H9 (cell line): ENCODE data around the gene FSD1. TPM values are rescaled to one million over a fixed set of nuclear protein-coding genes. Genes with fewer than 3 reads are reported as not detected.

Experiments used
- DNase-seq: peaks from one replicate; pipeline ENCODE4 v3.0.0-alpha.2; 2017
- H2AFZ ChIP-seq: one replicate; pipeline ENCODE4 v1.6.1; 2013; ENCODE audit warnings: mild to moderate bottlenecking, low read length, control low read depth, moderate library complexity
- H2AK5ac ChIP-seq: 2 replicates; pipeline ENCODE4 v1.6.1; 2013; ENCODE audit warnings: low read length, control low read depth, mixed read lengths; ENCODE audit not compliant: insufficient read length
- H2BK120ac ChIP-seq: one replicate; pipeline ENCODE4 v1.6.1; 2013; ENCODE audit warnings: low read depth, mild to moderate bottlenecking, low read length, control low read depth, inconsistent platforms; ENCODE audit not compliant: poor library complexity, severe bottlenecking
- H2BK12ac ChIP-seq: 2 replicates; pipeline ENCODE4 v1.6.1; 2013; ENCODE audit warnings: low read length, control low read depth, mixed read lengths, low read depth; ENCODE audit not compliant: insufficient read length
- H2BK15ac ChIP-seq: 2 replicates; pipeline ENCODE4 v1.6.1; 2013; ENCODE audit warnings: low read depth, low read length, control low read depth
- H2BK20ac ChIP-seq: one replicate; pipeline ENCODE4 v1.6.1; 2013; ENCODE audit warnings: low read depth, mild to moderate bottlenecking, low read length, control low read depth, inconsistent platforms; ENCODE audit not compliant: poor library complexity, severe bottlenecking
- H2BK5ac ChIP-seq: 2 replicates; pipeline ENCODE4 v1.6.1; 2013; ENCODE audit warnings: low read length, control low read depth, mixed read lengths; ENCODE audit not compliant: insufficient read length
- H3K14ac ChIP-seq: 2 replicates; pipeline ENCODE4 v1.6.1; 2013; ENCODE audit warnings: low read length, control low read depth; ENCODE audit not compliant: insufficient read depth
- H3K18ac ChIP-seq: 2 replicates; pipeline ENCODE4 v1.6.1; 2013; ENCODE audit warnings: low read depth, mild to moderate bottlenecking, mixed read lengths, low read length, control low read depth; ENCODE audit not compliant: insufficient read length
- H3K23ac ChIP-seq: 2 replicates; pipeline ENCODE4 v1.6.1; 2013; ENCODE audit warnings: low read length, control low read depth, mixed read lengths, low read depth; ENCODE audit not compliant: insufficient read length
- H3K23me2 ChIP-seq: 2 replicates; pipeline ENCODE4 v1.6.1; 2013; ENCODE audit warnings: low read depth, mild to moderate bottlenecking, mixed read lengths, low read length, control low read depth; ENCODE audit not compliant: insufficient read length, poor library complexity, severe bottlenecking
- H3K27ac ChIP-seq: 2 replicates; pipeline ENCODE4 v1.5.1; 2013; ENCODE audit warnings: low read length, control low read depth, mixed read lengths, low read depth; ENCODE audit not compliant: insufficient read length
- H3K27me3 ChIP-seq: 2 replicates; pipeline ENCODE4 v1.6.1; 2013; ENCODE audit warnings: low read length, control low read depth, inconsistent platforms; ENCODE audit not compliant: insufficient read depth
- H3K4ac ChIP-seq: 2 replicates; pipeline ENCODE4 v1.6.1; 2013; ENCODE audit warnings: low read depth, mild to moderate bottlenecking, control low read depth, inconsistent platforms, low read length, moderate library complexity
- H3K4me1 ChIP-seq: 2 replicates; pipeline ENCODE4 v1.6.1; 2013; ENCODE audit warnings: low read length, control low read depth, inconsistent platforms; ENCODE audit not compliant: insufficient read depth
- H3K4me2 ChIP-seq: 2 replicates; pipeline ENCODE4 v1.6.1; 2013; ENCODE audit warnings: low read length, control low read depth, mixed read lengths; ENCODE audit not compliant: insufficient read length, insufficient read depth
- H3K56ac ChIP-seq: 2 replicates; pipeline ENCODE4 v1.6.1; 2013; ENCODE audit warnings: low read depth, mild to moderate bottlenecking, mixed read lengths, low read length, control low read depth; ENCODE audit not compliant: insufficient read length
- H3K79me1 ChIP-seq: 2 replicates; pipeline ENCODE4 v1.6.1; 2013; ENCODE audit warnings: low read depth, mild to moderate bottlenecking, moderate library complexity, low read length, control low read depth, inconsistent platforms; ENCODE audit not compliant: insufficient read depth, poor library complexity, severe bottlenecking
- H3K79me2 ChIP-seq: 2 replicates; pipeline ENCODE4 v1.6.1; 2013; ENCODE audit warnings: low read length, control low read depth, inconsistent platforms; ENCODE audit not compliant: insufficient read depth
- H3K9ac ChIP-seq: 2 replicates; pipeline ENCODE4 v1.6.1; 2013; ENCODE audit warnings: low read length, control low read depth, mixed read lengths; ENCODE audit not compliant: insufficient read length; ENCODE audit errors: extremely low read depth
- H3K9me3 ChIP-seq: one replicate; pipeline ENCODE4 v1.6.1; 2013; ENCODE audit warnings: low read depth, low read length, inconsistent platforms; ENCODE audit not compliant: control insufficient read depth
- H3T11ph ChIP-seq: one replicate; pipeline ENCODE4 v1.6.1; 2013; ENCODE audit warnings: mild to moderate bottlenecking, low read length, control low read depth, inconsistent platforms
- H4K20me1 ChIP-seq: one replicate; pipeline ENCODE4 v1.6.1; 2013; ENCODE audit not compliant: control insufficient read depth, insufficient read length, insufficient read depth
- H4K5ac ChIP-seq: 2 replicates; pipeline ENCODE4 v1.6.1; 2013; ENCODE audit warnings: low read depth, mild to moderate bottlenecking, mixed read lengths, low read length, control low read depth; ENCODE audit not compliant: insufficient read length
- H4K8ac ChIP-seq: replicated peaks from 2 replicates; pipeline ENCODE4 v1.6.1; 2013; ENCODE audit warnings: low read length, control low read depth, mixed read lengths, low read depth; ENCODE audit not compliant: insufficient read length
- H4K91ac ChIP-seq: 2 replicates; pipeline ENCODE4 v1.6.1; 2013; ENCODE audit warnings: low read depth, mild to moderate bottlenecking, moderate library complexity, mixed read lengths, low read length, control low read depth; ENCODE audit not compliant: insufficient read length
- H3K27ac Mint-ChIP-seq, 3 experiments: 2 replicates in 2 of 3; 3 replicates in 1 of 3; pipeline ENCODE4 v1.8.0; 2020 to 2021; ENCODE audit warnings: mixed read lengths in 3 of 3, mild to moderate bottlenecking in 1 of 3, moderate library complexity in 1 of 3
- H3K27me3 Mint-ChIP-seq: 2 replicates; pipeline ENCODE4 v1.8.0; 2021; ENCODE audit warnings: low read depth, mild to moderate bottlenecking, moderate library complexity, mixed read lengths
- H3K36me3 Mint-ChIP-seq, 3 experiments: 2 replicates in 2 of 3; 3 replicates in 1 of 3; pipeline ENCODE4 v1.8.0; 2020 to 2021; ENCODE audit warnings: low read depth in 3 of 3, mixed read lengths in 3 of 3; ENCODE audit not compliant: insufficient read depth in 1 of 3
- H3K4me1 Mint-ChIP-seq, 2 experiments: 2 replicates each; pipeline ENCODE4 v1.8.0; 2020; ENCODE audit warnings: mixed read lengths in 2 of 2
- H3K4me3 Mint-ChIP-seq, 2 experiments: 2 replicates in 1 of 2; 3 replicates in 1 of 2; pipeline ENCODE4 v1.8.0; 2020 to 2021; ENCODE audit warnings: mild to moderate bottlenecking in 2 of 2, mixed read lengths in 2 of 2, moderate library complexity in 1 of 2
- H3K9me3 Mint-ChIP-seq, 2 experiments: 2 replicates in 1 of 2; 3 replicates in 1 of 2; pipeline ENCODE4 v1.8.0; 2020; ENCODE audit warnings: mild to moderate bottlenecking in 2 of 2, mixed read lengths in 2 of 2, moderate library complexity in 1 of 2
- CTCF ChIP-seq: fragments of 200-600 bp; sonication (generic); conservative IDR thresholded peaks from 3 replicates; pipeline ENCODE4 v1.8.0; 2021; ENCODE audit warnings: antibody characterized with exemption, mild to moderate bottlenecking
- WGBS: extraction: QIAGEN DNeasy Blood & Tissue Kit; methylation state at CpG from one replicate; pipeline ENCODE4 v1.1.7; 2013; ENCODE audit warnings: missing lambda C conversion rate, low lambda C conversion rate, mixed read lengths; ENCODE audit not compliant: insufficient read length; ENCODE audit errors: extremely low coverage; 5-methylcytosine and 5-hydroxymethylcytosine counted together
- total RNA-seq: library from RNA; stranded (reverse); gene quantifications from 2 replicates; pipeline ENCODE4 v1.2.1, GENCODE V29; 2021

FSD1 gene
- total RNA-seq, 1 experiment from 2014 or later: 53.6 TPM

- Histone ChIP-seq H3K23ac (no peak overlapping the region), H3K27me3 (no peaks in the 10 kb centered on the region), H3K56ac (no peak overlapping the region), H4K20me1 (no peaks in the 10 kb centered on the region), H4K91ac (no peak overlapping the region), H3K27ac (no peak overlapping the region), H2BK120ac (no peak overlapping the region), H4K8ac (no peak overlapping the region), H3K79me2 (no peaks in the 10 kb centered on the region), H2BK15ac (no peak overlapping the region), H3K14ac (no peak overlapping the region), H3T11ph (no peak overlapping the region), H3K79me1 (no peaks in the 10 kb centered on the region), H2BK5ac (no peak overlapping the region), H3K9me3 (no peaks in the 10 kb centered on the region), H3K4ac (no peak overlapping the region), H2AK5ac (no peak overlapping the region), H4K5ac (no peak overlapping the region), H2BK12ac (no peak overlapping the region), H3K4me1 (no peaks in the 10 kb centered on the region), H2AFZ (no peak overlapping the region), H3K23me2 (no peaks in the 10 kb centered on the region), H3K18ac (no peak overlapping the region), H3K9ac (no peak overlapping the region), H3K4me2 (no peak overlapping the region), H2BK20ac (no peak overlapping the region)
- H3K27ac Mint-ChIP-seq: no peak overlapping the region
- no CpG with 5 or more reads among the region's 12 CpGs for WGBS
- peaks cover 0 to 2% of the 10 kb centered on the region in 2 experiments; a peak in 1 of 4 replicates for H3K4me1 Mint-ChIP-seq
- H3K9me3 Mint-ChIP-seq: no peaks in the 10 kb centered on the region; a peak in 1 of 5 replicates
- peaks cover 2% of the 10 kb centered on the region; the same call in 1 of the 2 replicates for H3K27me3 Mint-ChIP-seq
- no peak for DNase-seq
- no peak for TF ChIP-seq CTCF
- no peak overlapping the region for H3K4me3 Mint-ChIP-seq
- peaks cover 5 to 45% (median 33%) of the 10 kb centered on the region in 3 experiments; a peak in 6 of 7 replicates for H3K36me3 Mint-ChIP-seq
Measured at GRCh38 chr19:4354282-4354681, 49.9 kb downstream of the FSD1 start.
